AG10803 (cell line): ENCODE results near the gene ERP44.

Experiments
- DNase-seq: peaks from one replicate; pipeline ENCODE4 v3.0.0; 2010; ENCODE audit warnings: low read depth
- H3K4me3 ChIP-seq: 2 replicates; pipeline ENCODE4 v1.5.1; 2011; ENCODE audit warnings: mild to moderate bottlenecking, low read length, control low read depth
- CTCF ChIP-seq: conservative IDR thresholded peaks from 2 replicates; pipeline ENCODE4 v1.5.1; 2011; ENCODE audit warnings: mild to moderate bottlenecking, low read length, control low read depth, inconsistent platforms

Gene ERP44

GRCh38 chr9:99964336-99964735, 134.5 kb downstream of the ERP44 start:
- H3K4me3 ChIP-seq: no peak overlapping the region
- TF ChIP-seq CTCF: no peak
- peak; percentile 25 for DNase-seq

DNA sequence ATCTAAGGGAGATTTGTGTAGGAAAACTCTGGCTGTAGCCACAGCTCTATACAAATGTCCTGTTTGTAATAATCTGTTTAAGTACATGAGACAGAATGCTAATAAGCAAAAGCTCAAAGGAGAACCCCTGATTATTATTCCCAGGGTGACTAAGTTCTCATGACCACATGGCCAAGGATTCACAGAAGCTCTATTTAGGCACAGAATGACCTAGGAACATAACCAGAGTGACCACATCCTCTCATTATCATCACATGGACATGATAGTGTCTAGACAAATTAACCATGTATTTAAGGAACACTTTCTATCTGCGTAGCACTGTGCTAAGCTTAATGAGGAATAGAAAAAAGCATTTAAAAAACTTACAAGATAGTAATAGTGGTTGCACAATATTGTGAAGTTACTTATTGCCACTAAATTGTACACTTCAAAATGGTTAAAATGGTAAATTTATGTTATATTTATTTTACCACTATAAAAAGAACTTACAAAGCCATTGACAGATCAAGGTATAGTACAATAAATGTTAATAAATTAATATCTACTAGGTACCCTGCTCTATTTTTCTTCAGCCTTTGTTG, 136.0 kb downstream of the ERP44 start:
- no peak for TF ChIP-seq CTCF
- H3K4me3 ChIP-seq: no peak overlapping the region
- no peak for DNase-seq

DNA sequence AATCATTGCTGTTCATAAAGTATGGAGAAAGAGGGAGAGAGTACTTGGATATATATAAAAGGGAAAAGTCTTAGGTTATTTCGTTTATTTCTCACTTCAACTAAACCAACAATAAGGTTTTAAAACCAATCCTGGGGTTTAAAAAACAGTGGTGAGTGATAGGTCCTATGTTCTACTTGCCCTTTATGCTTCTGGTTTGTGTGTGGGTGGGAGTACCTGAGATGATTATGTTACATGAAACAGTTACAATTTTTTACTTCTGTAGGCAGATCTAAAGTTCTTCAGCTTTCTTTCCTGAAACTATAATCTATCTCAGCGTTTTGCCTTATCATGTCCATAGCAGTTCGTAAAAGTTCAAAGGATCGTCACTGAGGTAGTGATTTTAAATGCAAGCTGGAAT, 143.2 kb downstream of the ERP44 start:
- no peak overlapping the region for H3K4me3 ChIP-seq
- no peak for TF ChIP-seq CTCF
- no peak for DNase-seq

DNA sequence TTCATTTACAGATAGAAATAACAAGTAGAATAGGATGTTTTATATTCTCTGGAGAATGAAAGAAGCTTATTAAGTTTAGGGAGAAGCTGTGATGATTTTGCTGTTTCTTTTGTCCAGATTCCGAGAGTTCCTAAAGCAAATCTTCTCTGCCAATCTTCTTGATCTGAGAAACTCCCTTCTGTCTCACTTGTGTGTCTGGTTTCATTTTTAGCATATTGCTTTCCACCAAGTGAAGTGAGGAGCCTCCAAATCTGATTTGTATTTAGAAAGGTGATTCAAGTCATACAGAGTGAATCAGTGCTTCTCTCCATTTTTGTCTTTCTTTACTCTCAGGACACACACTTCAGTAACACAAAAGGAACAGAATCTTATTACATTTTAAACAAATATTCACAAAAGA, 144.0 kb downstream of the ERP44 start:
- no peak overlapping the region for H3K4me3 ChIP-seq
- TF ChIP-seq CTCF: no peak
- DNase-seq: no peak

DNA sequence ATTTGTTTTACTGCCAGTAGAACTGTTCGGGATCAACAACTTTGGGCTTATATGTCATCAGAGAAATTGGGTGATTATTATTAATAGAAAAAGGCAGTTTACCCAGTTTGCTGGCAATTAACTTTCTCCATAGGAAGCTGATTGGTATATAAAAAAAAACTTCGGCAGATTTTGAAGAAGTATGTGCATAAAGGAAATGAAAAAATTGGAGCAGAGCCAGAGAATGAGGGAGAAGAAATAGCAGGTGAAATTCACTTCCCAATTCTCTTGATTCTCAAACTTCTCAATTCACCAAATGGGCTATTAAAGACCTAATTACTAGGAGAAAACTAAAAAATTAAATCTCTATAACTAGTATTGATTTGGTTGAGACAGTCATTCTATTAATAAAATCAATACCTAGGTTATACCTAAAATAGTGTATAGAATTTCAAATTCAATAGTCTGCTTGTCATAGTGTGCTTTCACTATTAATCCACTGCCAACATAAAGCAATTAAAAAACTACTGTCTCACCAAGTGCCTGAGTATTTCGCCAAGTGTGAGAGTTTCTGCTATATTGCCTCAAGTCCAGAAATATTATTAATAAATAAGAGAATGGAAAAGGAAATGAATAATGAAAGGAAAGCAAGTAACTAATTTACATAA, 144.8 kb downstream of the ERP44 start:
- no peak overlapping the region for H3K4me3 ChIP-seq
- DNase-seq: no peak
- TF ChIP-seq CTCF: no peak

GRCh38 chr9:99948896-99949295, 149.9 kb downstream of the ERP44 start:
- no peak overlapping the region for H3K4me3 ChIP-seq
- no peak for TF ChIP-seq CTCF
- no peak for DNase-seq

- no peak for TF ChIP-seq CTCF
- DNase-seq: no peak
- no peak overlapping the region for H3K4me3 ChIP-seq
Observed at GRCh38 chr9:99948482-99948881, 150.3 kb downstream of the ERP44 start.
